K562 (cell line): ENCODE results near the gene IRF2BP2. TPM values are rescaled to one million over a fixed set of nuclear protein-coding genes. Genes with fewer than 3 reads are reported as not detected.

Experiments used
- CBX3 ChIP-seq, 2 experiments: IDR thresholded peaks; 1 replicate in 1 of 2; 2 replicates in 1 of 2; pipeline ENCODE4 v1.6.1; 2012; ENCODE audit warnings: inconsistent platforms in 2 of 2, low read length in 2 of 2, borderline replicate concordance in 1 of 2, control low read depth in 1 of 2
- CREM ChIP-seq: IDR thresholded peaks from 2 replicates; pipeline ENCODE4 v1.6.1; 2014; ENCODE audit warnings: antibody characterized with exemption, low read depth
- DIDO1 ChIP-seq: fragments of 450-650 bp; IDR thresholded peaks from 2 replicates; pipeline ENCODE4 v1.6.1; 2016; ENCODE audit warnings: low read depth, missing biosample characterization, missing genetic modification characterization
- ELF2 ChIP-seq: fragments of 250-450 bp; sonication (Bioruptor Pico); IDR thresholded peaks from 2 replicates; pipeline ENCODE4 v1.5.0; 2021; ENCODE audit warnings: mild to moderate bottlenecking
- EP300 ChIP-seq: IDR thresholded peaks from 2 replicates; pipeline ENCODE4 v1.6.1; 2012; ENCODE audit warnings: low read length, improper control_type of control experiment
- ESRRA ChIP-seq: fragments of 450-650 bp; IDR thresholded peaks from 2 replicates; pipeline ENCODE4 v1.6.1; 2014; ENCODE audit warnings: low read depth, mild to moderate bottlenecking, moderate library complexity, borderline replicate concordance
- ETV1 ChIP-seq: fragments of 450-650 bp; conservative IDR thresholded peaks from 2 replicates; pipeline ENCODE4 v1.6.1; 2016; ENCODE audit warnings: missing genetic modification characterization, control low read depth, low read depth, missing compliant biosample characterization
- EWSR1 ChIP-seq: fragments of 450-650 bp; IDR thresholded peaks from 2 replicates; pipeline ENCODE4 v1.6.1; 2018; ENCODE audit warnings: borderline replicate concordance, mild to moderate bottlenecking, low read depth, moderate library complexity; ENCODE audit not compliant: partially characterized antibody
- FUS ChIP-seq: fragments of 200-400 bp; formaldehyde crosslinking; optimal IDR thresholded peaks from 2 replicates; pipeline ENCODE3; 2017; ENCODE audit warnings: low read depth, low read length
- HMGN3 ChIP-seq: IDR thresholded peaks from 2 replicates; pipeline ENCODE4 v1.6.1; 2011; ENCODE audit warnings: borderline replicate concordance, low read depth, mild to moderate bottlenecking, mixed read lengths, low read length; ENCODE audit not compliant: insufficient read length; ENCODE audit errors: extremely low read depth
- KDM1A ChIP-seq, 2 experiments: fragments of 450-650 bp; IDR thresholded peaks; 2 replicates each; pipeline ENCODE4 v1.6.1; 2016; ENCODE audit warnings: mild to moderate bottlenecking in 2 of 2
- KDM2B ChIP-seq: fragments of 250-450 bp; sonication (Bioruptor Pico); IDR thresholded peaks from 2 replicates; pipeline ENCODE4 v1.8.0; 2021; ENCODE audit warnings: mild to moderate bottlenecking, moderate library complexity
- MBD2 ChIP-seq: sonication (generic); IDR thresholded peaks from 2 replicates; pipeline ENCODE4 v1.6.1; 2016; ENCODE audit warnings: low read depth, borderline replicate concordance
- MEF2D ChIP-seq: conservative IDR thresholded peaks from 2 replicates; pipeline ENCODE4 v1.6.1; 2016; ENCODE audit warnings: low read depth, missing genetic modification characterization, missing compliant biosample characterization
- NR2C1 ChIP-seq, 2 experiments: fragments of 450-650 bp; IDR thresholded peaks; 2 replicates each; pipeline ENCODE4 v1.6.1; 2017; ENCODE audit warnings: mild to moderate bottlenecking in 2 of 2, antibody characterized with exemption in 1 of 2, inconsistent platforms in 1 of 2, missing compliant biosample characterization in 1 of 2, missing genetic modification characterization in 1 of 2
- REST ChIP-seq, 2 experiments: fragments of 450-650 bp; formaldehyde crosslinking in 1 of 2; IDR thresholded peaks; 2 replicates each; pipeline versions ENCODE4 v1.4.0 to v1.6.1; 2014 to 2020; ENCODE audit warnings: mild to moderate bottlenecking in 2 of 2, borderline replicate concordance in 1 of 2, low read depth in 1 of 2
- TARDBP ChIP-seq: fragments of 450-650 bp; IDR thresholded peaks from 2 replicates; pipeline ENCODE4 v1.6.1; 2016
- THRAP3 ChIP-seq: fragments of 450-650 bp; IDR thresholded peaks from 2 replicates; pipeline ENCODE4 v1.6.1; 2016; ENCODE audit warnings: mild to moderate bottlenecking, inconsistent platforms, borderline replicate concordance
- ZBTB17 ChIP-seq: fragments of 450-650 bp; formaldehyde crosslinking; IDR thresholded peaks from 2 replicates; pipeline ENCODE4 v1.4.0; 2020; ENCODE audit warnings: mild to moderate bottlenecking
- ZFPM2 ChIP-seq: fragments of 250-450 bp; sonication (Bioruptor Pico); IDR thresholded peaks from 2 replicates; pipeline ENCODE4 v1.5.1; 2022; ENCODE audit warnings: mild to moderate bottlenecking
- ZNF140 ChIP-seq: fragments of 250-450 bp; sonication (Bioruptor Pico); IDR thresholded peaks from 2 replicates; pipeline ENCODE4 v1.8.0; 2021; ENCODE audit warnings: moderate library complexity, mild to moderate bottlenecking, inconsistent platforms
- polyA plus RNA-seq, 8 experiments: library from polyadenylated mRNA; depleted of rRNA in 4 of 8; stranded (reverse) in 5 of 8; unstranded in 3 of 8; fragments of >200 nt; fragmentation: Nextera tagmentation in 2 of 8; fragmentation: Illumina TruSeq in 1 of 8; extraction: Ambion mirVana in 2 of 8; extraction: Trizol in 1 of 8; gene quantifications; 2 replicates each; pipeline versions ENCODE4 v1.2.1 to v1.2.3, GENCODE V29; 2011 to 2014; ENCODE audit warnings: inconsistent platforms in 1 of 8, missing spikeins in 1 of 8
- total RNA-seq, 7 experiments: library from RNA; depleted of rRNA in 6 of 7; stranded (reverse); fragments of >200 nt in 6 of 7; fragmentation: Illumina TruSeq in 2 of 7; extraction: Trizol in 2 of 7; gene quantifications; 2 replicates each; pipeline versions ENCODE4 v1.2.1 to v1.2.3, GENCODE V29; 2011 to 2021; ENCODE audit warnings: low replicate concordance in 1 of 7

The IRF2BP2 gene
- total and polyA plus RNA-seq, 9 of the 15 experiments (the other 6 are each of a cell fraction or from before 2014, with no cell fraction given), result 7.7 to 68.6 (median 22.1) TPM

GRCh38 chr1:234602334-234603220 is 7.4 kb downstream of the IRF2BP2 start (continued):
- TF ChIP-seq ETV1 (tag), result no peak
- peak; percentile 36 to 53; a peak in 2 of 4 replicates for TF ChIP-seq KDM1A (IDR thresholded peaks at IDR 0.05)
- no peak for TF ChIP-seq TARDBP
- TF ChIP-seq ELF2 (CRISPR knock-in tag), result peak; percentile 80
- TF ChIP-seq MEF2D, result 0 out of 2 replicates have a peak, but pooled peaks have one; percentile 51
- peak; percentile 32; the same call in 1 of the 2 replicates for TF ChIP-seq REST (IDR thresholded peaks at IDR 0.05; ENCODE audit: borderline replicate concordance)
- TF ChIP-seq REST (CRISPR knock-in tag; IDR thresholded peaks at IDR 0.05; ENCODE audit: low read depth), result 0 out of 2 replicates have a peak, but pooled peaks have one; percentile 11
- TF ChIP-seq KDM2B (CRISPR knock-in tag), result no peak
- TF ChIP-seq EP300, result peak; percentile 15; the same call in 1 of the 2 replicates
- no peak for TF ChIP-seq NR2C1 (IDR thresholded peaks at IDR 0.05)
- TF ChIP-seq NR2C1 (tag; IDR thresholded peaks at IDR 0.05), result no peak
- no peak for TF ChIP-seq MBD2
- TF ChIP-seq ZBTB17, result no peak
- TF ChIP-seq ZNF140, result no peak
- TF ChIP-seq THRAP3, result no peak
- TF ChIP-seq ESRRA, result peak; percentile 51
- no peak for TF ChIP-seq FUS
- 0 out of 3 replicates have a peak, but pooled peaks of 1 of the 2 experiments have one; percentile 27 for TF ChIP-seq CBX3 (IDR thresholded peaks at IDR 0.05; ENCODE audit: borderline replicate concordance in 1 of 2, low read length in 2 of 2)
- TF ChIP-seq EWSR1, result no peak
- TF ChIP-seq DIDO1 (tag), result no peak
- TF ChIP-seq ZFPM2 (CRISPR knock-in tag), result no peak
- no peak for TF ChIP-seq HMGN3
- TF ChIP-seq CREM, result peak; percentile 70
